MM.1S (cell line): Measurements from ENCODE around the gene IMMP2L.

Source experiments
- DNase-seq: peaks from one replicate; pipeline ENCODE4 v3.0.0-alpha.2; 2015
- H2AFZ ChIP-seq: fragments of 300-600 bp; sonication (generic); 2 replicates; pipeline ENCODE4 v1.6.0; 2016; ENCODE audit warnings: antibody characterized with exemption, low read length
- H3F3A ChIP-seq: fragments of 300-600 bp; sonication (generic); 2 replicates; pipeline ENCODE4 v1.6.1; 2016; ENCODE audit warnings: mild to moderate bottlenecking, antibody characterized with exemption, low read length, moderate library complexity, mixed read lengths; ENCODE audit not compliant: insufficient read depth
- H3K27ac ChIP-seq: fragments of 300-600 bp; sonication (generic); 2 replicates; pipeline ENCODE4 v1.5.1; 2016; ENCODE audit warnings: mild to moderate bottlenecking, low read length
- H3K27me3 ChIP-seq: fragments of 300-600 bp; sonication (generic); replicated peaks from 2 replicates; pipeline ENCODE4 v1.6.0; 2016; ENCODE audit warnings: low read length; ENCODE audit not compliant: insufficient read depth
- H3K36me3 ChIP-seq: fragments of 300-600 bp; sonication (generic); replicated peaks from 2 replicates; pipeline ENCODE4 v1.6.1; 2016; ENCODE audit warnings: mild to moderate bottlenecking, low read length, mixed read lengths; ENCODE audit not compliant: insufficient read depth
- H3K4me1 ChIP-seq: fragments of 300-600 bp; sonication (generic); 2 replicates; pipeline ENCODE4 v1.6.1; 2016; ENCODE audit warnings: low read length, mixed read lengths
- H3K4me2 ChIP-seq: fragments of 300-600 bp; sonication (generic); 2 replicates; pipeline ENCODE4 v1.6.0; 2016; ENCODE audit warnings: low read depth, low read length
- H3K4me3 ChIP-seq: fragments of 300-600 bp; sonication (generic); 2 replicates; pipeline ENCODE4 v1.5.1; 2016; ENCODE audit warnings: low read length, mixed read lengths
- H3K79me2 ChIP-seq: fragments of 300-600 bp; sonication (generic); 2 replicates; pipeline ENCODE4 v1.6.1; 2016; ENCODE audit warnings: mixed run types, low read length, mixed read lengths
- H3K9ac ChIP-seq: fragments of 300-600 bp; sonication (generic); 2 replicates; pipeline ENCODE4 v1.6.1; 2016; ENCODE audit warnings: low read length, mixed read lengths
- H3K9me2 ChIP-seq: fragments of 300-600 bp; sonication (generic); replicated peaks from 2 replicates; pipeline ENCODE4 v1.6.1; 2016; ENCODE audit warnings: mild to moderate bottlenecking, low read length, mixed read lengths; ENCODE audit not compliant: insufficient read depth
- H3K9me3 ChIP-seq: fragments of 300-600 bp; sonication (generic); replicated peaks from 2 replicates; pipeline ENCODE4 v1.6.1; 2016; ENCODE audit warnings: mild to moderate bottlenecking, low read length, mixed read lengths; ENCODE audit not compliant: insufficient read depth
- H4K20me1 ChIP-seq: fragments of 300-600 bp; sonication (generic); 2 replicates; pipeline ENCODE4 v1.6.1; 2016; ENCODE audit warnings: mild to moderate bottlenecking, low read length, moderate library complexity, mixed read lengths; ENCODE audit not compliant: insufficient read depth
- CTCF ChIP-seq: fragments of 300-600 bp; sonication (generic); IDR thresholded peaks from 2 replicates; pipeline ENCODE4 v1.5.1; 2016; ENCODE audit warnings: antibody characterized with exemption, low read length, mixed read lengths
- EZH2 ChIP-seq: fragments of 300-600 bp; sonication (generic); optimal IDR thresholded peaks from 2 replicates; pipeline ENCODE3; 2017; ENCODE audit warnings: low read depth, mild to moderate bottlenecking, antibody characterized with exemption, low read length, mixed read lengths
- EZH2phosphoT487 ChIP-seq: fragments of 300-600 bp; sonication (generic); IDR thresholded peaks from 2 replicates; pipeline ENCODE4 v1.6.1; 2018; ENCODE audit warnings: antibody characterized with exemption, low read length

The IMMP2L gene

GRCh38 chr7:111094419-111094818 is 467.9 kb downstream of the IMMP2L start:
- Histone ChIP-seq H3K9me2 (no peaks in the 10 kb centered on the region), H3K9ac (no peak overlapping the region), H4K20me1 (no peaks in the 10 kb centered on the region), H3F3A (peaks cover 18% of the 10 kb centered on the region), H3K4me3 (no peak overlapping the region), H3K27me3 (no peaks in the 10 kb centered on the region), H3K4me1 (peaks cover 48% of the 10 kb centered on the region), H3K79me2 (no peaks in the 10 kb centered on the region), H3K4me2 (no peak overlapping the region), H3K27ac (no peak overlapping the region), H2AFZ (no peak overlapping the region), H3K36me3 (no peaks in the 10 kb centered on the region), H3K9me3 (no peaks in the 10 kb centered on the region)
- TF ChIP-seq EZH2phosphoT487 (no peak), CTCF (no peak), EZH2 (no peak)
- no peak for DNase-seq

GRCh38 chr7:111093496-111093895 is 468.8 kb downstream of the IMMP2L start:
- Histone ChIP-seq H3K27me3 (no peaks in the 10 kb centered on the region), H3K36me3 (no peaks in the 10 kb centered on the region), H3K9me3 (no peaks in the 10 kb centered on the region), H3K4me1 (peaks cover 48% of the 10 kb centered on the region), H3K79me2 (no peaks in the 10 kb centered on the region), H3K9ac (no peak overlapping the region), H3K4me2 (peak overlapping the region; percentile 56), H3K4me3 (0 out of 2 replicates have a peak overlapping the region, but pooled peaks have one; percentile 36), H2AFZ (no peak overlapping the region), H4K20me1 (no peaks in the 10 kb centered on the region), H3F3A (peaks cover 18% of the 10 kb centered on the region), H3K9me2 (no peaks in the 10 kb centered on the region), H3K27ac (peak overlapping the region; percentile 63; the same call in 1 of the 2 replicates)
- DNase-seq = no peak
- TF ChIP-seq EZH2phosphoT487 (no peak), EZH2 (no peak), CTCF (no peak)

DNA sequence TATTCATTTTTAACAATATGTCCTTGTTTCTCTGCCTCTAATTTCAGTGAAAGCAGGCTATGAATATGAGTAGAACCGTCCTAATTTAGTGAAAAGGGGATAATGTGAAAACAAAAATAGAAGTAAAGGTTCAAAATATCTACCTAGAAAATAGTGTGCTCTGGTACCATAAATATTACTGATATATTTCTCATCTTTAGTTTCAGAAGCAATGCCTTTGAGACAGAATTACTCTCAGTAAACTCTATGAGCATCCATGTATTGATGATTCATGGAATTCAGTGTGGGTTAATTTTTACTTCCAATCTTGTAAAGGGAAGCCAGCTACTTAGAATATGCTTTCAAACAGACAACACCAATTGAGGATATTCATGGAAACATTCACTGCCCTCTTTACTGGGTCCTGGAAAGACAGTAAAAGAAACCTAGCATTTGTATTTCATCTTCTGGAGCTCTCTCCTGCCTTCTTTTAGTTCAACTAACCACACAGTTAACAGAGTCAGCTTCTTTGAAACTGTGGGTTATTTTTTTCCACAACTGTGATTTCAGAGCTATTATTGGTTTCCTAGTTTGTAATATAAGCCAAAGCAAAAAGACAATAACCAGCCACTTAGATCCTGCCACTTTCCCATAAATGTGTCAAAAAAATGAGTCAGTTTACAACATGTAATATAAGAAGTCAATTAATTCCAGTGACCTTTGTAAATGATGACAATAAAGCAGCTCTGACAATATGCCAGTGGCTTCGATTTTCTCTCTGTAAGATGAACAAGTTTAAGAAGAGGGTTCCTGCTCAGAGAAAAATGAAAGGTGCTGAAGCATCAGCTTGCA is 469.7 kb downstream of the IMMP2L start:
- Histone ChIP-seq H2AFZ (peak overlapping the region; percentile 22; the same call in 1 of the 2 replicates), H3K9me3 (no peaks in the 10 kb centered on the region), H3K27ac (peak overlapping the region; percentile 63), H3K4me3 (peak overlapping the region; percentile 36), H3K9ac (peak overlapping the region; percentile 16; the same call in 1 of the 2 replicates), H3K36me3 (no peaks in the 10 kb centered on the region), H3K79me2 (no peaks in the 10 kb centered on the region), H3F3A (peaks cover 18% of the 10 kb centered on the region), H3K27me3 (no peaks in the 10 kb centered on the region), H3K9me2 (no peaks in the 10 kb centered on the region), H3K4me2 (peak overlapping the region; percentile 56), H3K4me1 (peaks cover 40% of the 10 kb centered on the region), H4K20me1 (no peaks in the 10 kb centered on the region)
- TF ChIP-seq EZH2phosphoT487 (no peak), CTCF (no peak), EZH2 (no peak)
- DNase-seq = peak; percentile 82
